IPS-20b (cell line): ENCODE results near the gene SERPINE1.
"Not testable (repeated sequence)": the region's sequence is repeated elsewhere in the genome, so short reads cannot be mapped to it uniquely, and the experiment has no call there.

Experiments
- H3K27ac ChIP-seq: one replicate; pipeline ENCODE4 v1.5.1; 2013; ENCODE audit warnings: low read length
- H3K27me3 ChIP-seq: 2 replicates; pipeline ENCODE4 v1.6.1; 2013; ENCODE audit warnings: mild to moderate bottlenecking, low read length, inconsistent platforms; ENCODE audit not compliant: insufficient read depth
- H3K36me3 ChIP-seq: 2 replicates; pipeline ENCODE4 v1.6.1; 2013; ENCODE audit warnings: low read depth, mild to moderate bottlenecking, inconsistent platforms, low read length, moderate library complexity; ENCODE audit not compliant: insufficient read depth
- H3K4me1 ChIP-seq: 2 replicates; pipeline ENCODE4 v1.6.1; 2013; ENCODE audit warnings: mild to moderate bottlenecking, control low read depth, inconsistent platforms, low read length, moderate library complexity; ENCODE audit not compliant: insufficient read depth
- H3K4me3 ChIP-seq: 2 replicates; pipeline ENCODE4 v1.5.1; 2013; ENCODE audit warnings: mild to moderate bottlenecking, low read length, inconsistent platforms
- H3K9ac ChIP-seq: 2 replicates; pipeline ENCODE4 v1.6.1; 2013; ENCODE audit warnings: low read depth, mild to moderate bottlenecking, inconsistent platforms, low read length, moderate library complexity
- H3K9me3 ChIP-seq: 2 replicates; pipeline ENCODE4 v1.6.1; 2013; ENCODE audit warnings: mild to moderate bottlenecking, low read depth, low read length, inconsistent platforms; ENCODE audit not compliant: insufficient read depth

The SERPINE1 gene

DNA sequence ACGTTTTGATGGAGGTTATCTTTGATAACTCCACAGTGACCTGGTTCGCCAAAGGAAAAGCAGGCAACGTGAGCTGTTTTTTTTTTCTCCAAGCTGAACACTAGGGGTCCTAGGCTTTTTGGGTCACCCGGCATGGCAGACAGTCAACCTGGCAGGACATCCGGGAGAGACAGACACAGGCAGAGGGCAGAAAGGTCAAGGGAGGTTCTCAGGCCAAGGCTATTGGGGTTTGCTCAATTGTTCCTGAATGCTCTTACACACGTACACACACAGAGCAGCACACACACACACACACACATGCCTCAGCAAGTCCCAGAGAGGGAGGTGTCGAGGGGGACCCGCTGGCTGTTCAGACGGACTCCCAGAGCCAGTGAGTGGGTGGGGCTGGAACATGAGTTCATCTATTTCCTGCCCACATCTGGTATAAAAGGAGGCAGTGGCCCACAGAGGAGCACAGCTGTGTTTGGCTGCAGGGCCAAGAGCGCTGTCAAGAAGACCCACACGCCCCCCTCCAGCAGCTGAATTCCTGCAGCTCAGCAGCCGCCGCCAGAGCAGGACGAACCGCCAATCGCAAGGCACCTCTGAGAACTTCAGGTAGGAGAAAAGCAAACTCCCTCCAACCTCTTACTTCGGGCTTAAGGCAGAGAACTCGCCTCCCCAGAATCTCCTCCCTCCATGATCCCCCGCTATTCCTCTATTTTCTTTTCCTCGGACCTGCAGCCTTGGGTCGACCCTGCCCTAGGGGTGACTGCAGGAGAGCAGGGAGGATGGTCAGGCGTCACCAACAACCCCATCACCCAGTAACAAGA lies at the start of gene SERPINE1:
TSS of gene SERPINE1 (plus strand) at position 454 of the 809 bp plus-strand sequence. CDS start 1,290 bp downstream, outside the sequence.
- Histone ChIP-seq H3K27me3 (no peaks in the 10 kb centered on the region), H3K4me1 (peaks cover 16% of the 10 kb centered on the region; the same call in 1 of the 2 replicates), H3K4me3 (peak within 1 kb of the TSS; percentile 46; the same call in 1 of the 2 replicates), H3K27ac (no peak within 1 kb of the TSS), H3K9ac (no peak within 1 kb of the TSS; the same call in 1 of the 2 replicates), H3K36me3 (no peaks in the 10 kb centered on the region), H3K9me3 (no peaks in the 10 kb centered on the region; the same call in 1 of the 2 replicates)

DNA sequence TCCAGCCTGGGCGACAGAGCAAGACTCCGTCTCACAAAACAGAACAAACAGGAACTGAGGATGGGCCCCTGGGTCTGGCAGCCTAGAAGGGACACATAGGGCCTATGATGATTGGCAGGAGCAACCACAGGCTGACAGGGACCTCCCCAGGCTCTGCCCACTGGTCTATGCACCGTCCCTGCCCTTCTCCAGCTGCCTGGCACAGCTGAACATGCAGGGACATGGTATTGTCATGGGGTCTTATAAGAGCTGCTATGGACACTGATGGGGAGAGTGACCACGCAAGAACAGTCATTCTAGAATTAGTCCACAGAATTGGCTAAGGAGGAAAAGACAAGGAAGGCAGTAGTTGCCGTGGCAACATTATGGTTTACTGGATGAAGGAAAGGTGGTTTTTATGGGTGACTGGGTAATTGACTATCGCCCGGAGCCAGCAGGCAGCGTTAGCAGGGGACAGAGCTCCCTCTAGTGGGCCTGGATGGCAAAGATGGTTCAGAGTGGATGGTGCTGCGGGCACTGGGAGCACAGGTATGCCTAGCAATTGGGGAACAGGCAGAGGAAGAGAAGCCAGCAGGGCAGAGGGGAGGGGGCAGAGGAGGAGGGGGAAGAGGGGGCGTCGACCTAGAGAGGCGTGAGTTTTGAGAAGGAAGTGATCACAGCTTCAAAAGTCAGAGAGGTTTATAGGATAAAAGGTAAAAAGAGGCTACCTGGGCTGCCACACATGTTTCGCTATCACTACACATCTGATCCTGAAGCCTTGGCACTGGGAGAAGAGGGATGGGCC lies 49.4 kb upstream of the SERPINE1 start:
- Histone ChIP-seq H3K9me3 (no peaks in the 10 kb centered on the region), H3K27me3 (no peaks in the 10 kb centered on the region), H3K36me3 (no peaks in the 10 kb centered on the region), H3K4me1 (no peaks in the 10 kb centered on the region), H3K9ac (no peak overlapping the region), H3K27ac (no peak overlapping the region), H3K4me3 (no peak overlapping the region)

DNA sequence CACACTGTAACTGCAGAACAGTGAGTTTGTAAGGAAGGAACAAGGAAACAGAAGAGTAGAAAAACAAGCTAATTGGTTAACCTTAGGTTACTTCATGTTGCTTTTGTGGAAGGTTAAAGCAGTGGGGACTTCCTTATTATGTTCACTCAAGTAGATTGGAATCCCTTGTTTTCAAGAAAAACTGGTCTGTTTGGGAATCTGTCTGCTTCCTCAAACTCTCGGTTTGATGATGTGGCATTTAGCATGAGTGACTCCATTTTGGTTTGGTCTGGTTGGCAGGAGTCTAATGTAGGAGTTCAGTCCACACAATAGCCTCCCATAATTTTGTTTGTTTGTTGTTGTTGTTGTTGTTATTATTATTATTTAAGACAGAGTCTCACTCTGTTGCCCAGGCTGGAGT lies 45.5 kb upstream of the SERPINE1 start:
- H3K36me3 ChIP-seq, result no peaks in the 10 kb centered on the region
- H3K4me3 ChIP-seq, result no peak overlapping the region
- no peaks in the 10 kb centered on the region for H3K27me3 ChIP-seq
- no peak overlapping the region for H3K27ac ChIP-seq
- no peaks in the 10 kb centered on the region for H3K9me3 ChIP-seq
- no peak overlapping the region for H3K9ac ChIP-seq
- H3K4me1 ChIP-seq, result peaks cover 7% of the 10 kb centered on the region

DNA sequence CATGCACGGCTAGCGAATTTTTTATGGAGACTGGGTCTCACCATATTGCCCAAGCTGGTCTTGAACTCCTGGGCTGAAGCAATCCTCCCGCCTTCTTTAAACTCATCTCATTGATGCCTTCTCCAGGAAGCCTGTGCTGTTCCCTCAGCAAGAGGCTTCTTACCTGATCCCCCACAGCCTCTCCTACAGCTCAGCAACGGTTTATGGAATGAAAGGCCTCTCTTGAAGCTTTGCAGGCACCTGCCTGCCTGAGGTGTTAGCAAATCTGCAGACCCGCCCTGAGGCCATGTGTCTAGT lies 42.1 kb upstream of the SERPINE1 start:
- Histone ChIP-seq H3K27ac (no peak overlapping the region), H3K9ac (peak overlapping the region; percentile 78; the same call in 1 of the 2 replicates), H3K4me3 (peak overlapping the region; percentile 92), H3K27me3 (no peaks in the 10 kb centered on the region), H3K36me3 (peaks cover 3% of the 10 kb centered on the region; the same call in 1 of the 2 replicates), H3K9me3 (no peaks in the 10 kb centered on the region), H3K4me1 (peaks cover 7% of the 10 kb centered on the region)

DNA sequence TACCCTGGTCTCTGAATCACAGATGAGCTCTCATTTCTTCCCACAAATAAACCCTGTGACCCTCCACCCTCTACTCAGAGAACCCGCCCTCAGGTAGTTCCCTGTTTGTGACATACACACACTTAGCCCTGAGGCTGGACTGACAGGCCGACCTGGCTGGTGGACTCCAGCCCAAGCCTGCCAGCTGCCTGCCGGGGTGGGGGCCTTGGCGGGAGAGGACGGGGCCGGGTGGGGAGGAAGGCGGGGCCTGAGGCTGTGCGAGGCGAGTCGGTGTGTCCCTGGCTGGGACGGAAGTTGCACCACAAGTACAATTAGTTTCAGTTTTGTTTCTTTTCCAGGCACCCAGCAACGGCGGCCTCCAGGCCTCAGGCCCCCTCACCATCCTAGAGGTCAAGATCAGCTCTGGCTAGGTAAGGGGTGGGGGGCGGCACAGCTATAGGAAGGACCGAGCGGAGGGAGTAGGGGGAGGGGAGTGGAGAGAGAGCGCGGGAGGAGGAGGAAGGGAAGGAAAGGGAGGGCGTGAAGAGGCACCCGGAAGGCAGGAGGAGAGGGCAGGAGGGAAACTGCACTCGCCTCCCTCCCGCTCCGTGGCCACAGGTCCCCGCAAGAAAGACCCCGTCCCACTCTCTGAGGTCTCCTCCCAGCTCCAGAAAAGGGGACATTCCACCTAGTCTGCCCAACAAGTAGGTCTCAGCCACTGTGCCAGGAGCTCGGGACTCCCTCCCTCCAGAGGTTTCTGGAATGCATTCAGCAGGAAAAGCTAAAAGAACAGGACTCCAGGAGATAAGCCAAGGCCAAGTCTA lies 41.5 kb upstream of the SERPINE1 start, which contains the start of gene TRIM56:
TSS of gene TRIM56 (plus strand) at position 320 of the 803 bp plus-strand sequence. CDS start 1,832 bp downstream, outside the sequence.
- Histone ChIP-seq H3K27me3 (no peaks in the 10 kb centered on the region), H3K36me3 (peaks cover 3% of the 10 kb centered on the region; the same call in 1 of the 2 replicates), H3K4me3 (peak within 1 kb of the TSS; percentile 92), H3K9me3 (no peaks in the 10 kb centered on the region), H3K27ac (peak within 1 kb of the TSS; percentile 41), H3K4me1 (peaks cover 7% of the 10 kb centered on the region), H3K9ac (peak within 1 kb of the TSS; percentile 78)

DNA sequence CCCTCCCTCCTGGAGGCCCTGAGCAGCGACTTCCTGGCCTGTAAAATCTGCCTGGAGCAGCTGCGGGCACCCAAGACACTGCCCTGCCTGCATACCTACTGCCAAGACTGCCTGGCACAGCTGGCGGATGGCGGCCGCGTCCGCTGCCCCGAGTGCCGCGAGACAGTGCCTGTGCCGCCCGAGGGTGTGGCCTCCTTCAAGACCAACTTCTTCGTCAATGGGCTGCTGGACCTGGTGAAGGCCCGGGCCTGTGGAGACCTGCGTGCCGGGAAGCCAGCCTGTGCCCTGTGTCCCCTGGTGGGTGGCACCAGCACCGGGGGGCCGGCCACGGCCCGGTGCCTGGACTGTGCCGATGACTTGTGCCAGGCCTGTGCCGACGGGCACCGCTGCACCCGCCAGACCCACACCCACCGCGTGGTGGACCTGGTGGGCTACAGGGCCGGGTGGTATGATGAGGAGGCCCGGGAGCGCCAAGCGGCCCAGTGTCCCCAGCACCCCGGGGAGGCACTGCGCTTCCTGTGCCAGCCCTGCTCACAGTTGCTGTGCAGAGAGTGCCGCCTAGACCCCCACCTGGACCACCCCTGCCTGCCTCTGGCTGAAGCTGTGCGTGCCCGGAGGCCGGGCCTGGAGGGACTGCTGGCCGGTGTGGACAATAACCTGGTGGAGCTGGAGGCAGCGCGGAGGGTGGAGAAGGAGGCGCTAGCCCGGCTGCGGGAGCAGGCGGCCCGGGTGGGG lies 39.4 kb upstream of the SERPINE1 start:
- Histone ChIP-seq H3K4me1 (peaks cover 7% of the 10 kb centered on the region), H3K36me3 (peaks cover 3% of the 10 kb centered on the region; the same call in 1 of the 2 replicates), H3K27me3 (no peaks in the 10 kb centered on the region), H3K9me3 (no peaks in the 10 kb centered on the region), H3K27ac (no peak overlapping the region), H3K9ac (no peak overlapping the region), H3K4me3 (no peak overlapping the region)

DNA sequence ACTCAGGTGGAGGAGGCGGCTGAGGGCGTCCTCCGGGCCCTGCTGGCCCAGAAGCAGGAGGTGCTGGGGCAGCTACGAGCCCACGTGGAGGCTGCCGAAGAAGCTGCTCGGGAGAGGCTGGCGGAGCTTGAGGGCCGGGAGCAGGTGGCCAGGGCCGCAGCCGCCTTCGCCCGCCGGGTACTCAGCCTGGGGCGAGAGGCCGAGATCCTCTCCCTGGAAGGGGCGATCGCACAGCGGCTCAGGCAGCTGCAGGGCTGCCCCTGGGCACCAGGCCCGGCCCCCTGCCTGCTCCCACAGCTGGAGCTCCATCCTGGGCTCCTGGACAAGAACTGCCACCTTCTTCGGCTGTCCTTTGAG lies 38.9 kb upstream of the SERPINE1 start:
- no peaks in the 10 kb centered on the region for H3K27me3 ChIP-seq
- peaks cover 3% of the 10 kb centered on the region; the same call in 1 of the 2 replicates for H3K36me3 ChIP-seq
- H3K27ac ChIP-seq, result no peak overlapping the region
- H3K9me3 ChIP-seq, result no peaks in the 10 kb centered on the region
- peaks cover 7% of the 10 kb centered on the region for H3K4me1 ChIP-seq
- H3K9ac ChIP-seq, result no peak overlapping the region
- no peak overlapping the region for H3K4me3 ChIP-seq

DNA sequence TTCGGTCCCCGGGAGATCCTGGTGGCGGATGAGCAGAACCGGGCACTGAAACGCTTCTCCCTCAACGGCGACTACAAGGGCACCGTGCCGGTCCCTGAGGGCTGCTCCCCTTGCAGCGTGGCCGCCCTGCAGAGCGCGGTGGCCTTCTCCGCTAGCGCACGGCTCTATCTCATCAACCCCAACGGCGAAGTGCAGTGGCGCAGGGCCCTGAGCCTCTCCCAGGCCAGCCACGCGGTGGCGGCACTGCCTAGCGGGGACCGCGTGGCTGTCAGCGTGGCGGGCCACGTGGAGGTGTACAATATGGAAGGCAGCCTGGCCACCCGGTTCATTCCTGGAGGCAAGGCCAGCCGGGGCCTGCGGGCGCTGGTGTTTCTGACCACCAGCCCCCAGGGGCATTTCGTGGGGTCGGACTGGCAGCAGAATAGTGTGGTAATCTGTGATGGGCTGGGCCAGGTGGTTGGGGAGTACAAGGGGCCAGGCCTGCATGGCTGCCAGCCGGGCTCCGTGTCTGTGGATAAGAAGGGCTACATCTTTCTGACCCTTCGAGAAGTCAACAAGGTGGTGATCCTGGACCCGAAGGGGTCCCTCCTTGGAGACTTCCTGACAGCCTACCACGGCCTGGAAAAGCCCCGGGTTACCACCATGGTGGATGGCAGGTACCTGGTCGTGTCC lies 37.9 kb upstream of the SERPINE1 start:
- Histone ChIP-seq H3K4me1 (peaks cover 7% of the 10 kb centered on the region), H3K9me3 (no peaks in the 10 kb centered on the region), H3K27ac (no peak overlapping the region), H3K4me3 (no peak overlapping the region), H3K27me3 (no peaks in the 10 kb centered on the region), H3K36me3 (peaks cover 3% of the 10 kb centered on the region; the same call in 1 of the 2 replicates), H3K9ac (no peak overlapping the region)

DNA sequence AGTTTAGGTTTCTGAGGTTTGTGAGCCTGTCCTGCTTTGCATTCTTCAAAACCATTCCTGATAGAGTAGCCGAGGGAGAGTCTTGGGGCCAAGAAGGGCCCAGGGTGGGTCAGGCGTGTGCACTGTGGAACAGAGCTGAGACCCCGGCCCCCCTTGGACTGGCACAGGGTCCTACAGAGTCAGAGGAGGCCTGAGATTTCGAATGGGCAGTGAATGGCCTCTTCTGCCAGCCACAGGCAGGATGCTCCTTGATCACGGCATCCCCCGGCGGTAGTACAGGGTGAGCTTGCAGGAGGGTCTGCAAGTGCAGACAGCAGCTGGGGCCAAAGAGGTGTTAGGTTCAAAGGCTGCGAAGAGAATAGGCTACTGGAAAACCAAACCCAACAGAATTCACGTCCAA lies 37.0 kb upstream of the SERPINE1 start:
- H3K4me3 ChIP-seq, result no peak overlapping the region
- no peaks in the 10 kb centered on the region for H3K27me3 ChIP-seq
- no peaks in the 10 kb centered on the region for H3K9me3 ChIP-seq
- H3K9ac ChIP-seq, result no peak overlapping the region
- H3K4me1 ChIP-seq, result peaks cover 2% of the 10 kb centered on the region
- H3K36me3 ChIP-seq, result peaks cover 3% of the 10 kb centered on the region; the same call in 1 of the 2 replicates
- no peak overlapping the region for H3K27ac ChIP-seq

DNA sequence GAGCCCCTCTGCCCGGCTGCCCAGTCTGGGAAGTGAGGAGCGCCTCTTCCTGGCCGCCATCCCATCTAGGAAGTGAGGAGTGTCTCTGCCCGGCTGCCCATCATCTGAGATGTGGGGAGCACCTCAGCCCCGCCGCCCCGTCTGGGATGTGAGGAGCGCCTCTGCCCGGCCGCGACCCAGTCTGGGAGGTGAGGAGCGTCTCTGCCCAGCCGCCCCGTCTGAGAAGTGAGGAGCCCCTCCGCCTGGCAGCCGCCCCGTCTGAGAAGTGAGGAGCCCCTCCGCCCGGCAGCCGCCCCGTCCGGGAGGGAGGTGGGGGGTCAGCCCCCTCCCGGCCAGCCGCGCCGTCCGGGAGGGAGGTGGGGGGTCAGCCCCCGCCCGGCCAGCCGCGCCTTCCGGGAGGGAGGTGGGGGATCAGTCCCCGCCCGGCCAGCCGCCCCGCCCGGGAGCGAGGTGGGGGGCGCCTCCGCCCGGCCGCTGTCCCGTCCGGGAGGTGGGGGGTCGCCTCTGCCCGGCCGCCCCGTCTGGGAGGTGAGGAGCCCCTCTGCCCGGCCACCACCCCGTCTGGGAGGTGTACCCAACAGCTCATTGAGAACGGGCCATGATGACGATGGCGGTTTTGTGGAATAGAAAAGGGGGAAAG lies 34.5 kb upstream of the SERPINE1 start:
- H3K36me3 ChIP-seq, result not testable (repeated sequence)

More for the DNA sequence above, 34.5 kb upstream of the SERPINE1 start:
- not testable (repeated sequence) for H3K27ac ChIP-seq, H3K9ac ChIP-seq, H3K27me3 ChIP-seq, H3K4me1 ChIP-seq, H3K9me3 ChIP-seq, H3K4me3 ChIP-seq
